Renal cortical epithelial cell (primary cell): Measurements from ENCODE around the gene GPN2. TPM values are rescaled to one million over a fixed set of nuclear protein-coding genes. Genes with fewer than 3 reads are reported as not detected.
"Not testable (repeated sequence)": the region's sequence is repeated elsewhere in the genome, so short reads cannot be mapped to it uniquely, and the experiment has no call there.

ENCODE experiments used
- DNase-seq: peaks from one replicate; pipeline ENCODE4 v3.0.0-alpha.2; 2011; ENCODE audit warnings: low read depth
- total RNA-seq: library from RNA; depleted of rRNA; stranded (reverse); fragments of >200 nt; gene quantifications from 2 replicates; pipeline ENCODE4 v1.2.3, GENCODE V29; 2014

The GPN2 gene
- total RNA-seq, 1 donor from 2014 or later, result 15.1 TPM

- DNase-seq, result no peak
These were observed 32.5 kb downstream of the GPN2 start for GRCh38 chr1:26857473-26858060.

GRCh38 chr1:26856604-26857469 is 33.2 kb downstream of the GPN2 start:
- DNase-seq, result no peak

GRCh38 chr1:26856181-26856580 is 33.9 kb downstream of the GPN2 start:
- DNase-seq, result no peak

GRCh38 chr1:26855636-26856035 is 34.4 kb downstream of the GPN2 start:
- no peak for DNase-seq

GRCh38 chr1:26854906-26855305 is 35.2 kb downstream of the GPN2 start:
- no peak for DNase-seq

GRCh38 chr1:26853600-26853999 is 36.5 kb downstream of the GPN2 start:
- DNase-seq, result no peak

GRCh38 chr1:26853156-26853555 is 36.9 kb downstream of the GPN2 start:
- DNase-seq, result peak; percentile 75

- DNase-seq, result no peak
These were observed 37.4 kb downstream of the GPN2 start for GRCh38 chr1:26852701-26853100.

- DNase-seq, result no peak
These were observed 38.9 kb downstream of the GPN2 start for GRCh38 chr1:26851106-26851684.

GRCh38 chr1:26848941-26849774 is 40.9 kb downstream of the GPN2 start:
- DNase-seq, result peak; percentile 96

GRCh38 chr1:26848499-26848898 is 41.6 kb downstream of the GPN2 start:
- no peak for DNase-seq

GRCh38 chr1:26847826-26848225 is 42.3 kb downstream of the GPN2 start:
- not testable (repeated sequence) for DNase-seq

GRCh38 chr1:26844424-26845196 is 45.5 kb downstream of the GPN2 start:
- no peak for DNase-seq

- no peak for DNase-seq
These were observed 50.3 kb downstream of the GPN2 start for GRCh38 chr1:26839779-26840178.

GRCh38 chr1:26839339-26839722 is 50.8 kb downstream of the GPN2 start:
- no peak for DNase-seq

- DNase-seq, result no peak
These were observed 51.4 kb downstream of the GPN2 start for GRCh38 chr1:26838474-26839338.

- not testable (repeated sequence) for DNase-seq
These were observed 52.4 kb downstream of the GPN2 start for GRCh38 chr1:26837665-26838064.

- DNase-seq, result no peak
These were observed 56.4 kb downstream of the GPN2 start for GRCh38 chr1:26833432-26834405.
